K562 (cell line): Measurements from ENCODE around the gene SEPTIN2. TPM values are rescaled to one million over a fixed set of nuclear protein-coding genes. Genes with fewer than 3 reads are reported as not detected.

Experiments used
- BMI1 ChIP-seq: fragments of 150-350 bp; IDR thresholded peaks from 2 replicates; pipeline ENCODE4 v1.6.1; 2014; ENCODE audit warnings: low read length
- EP400 ChIP-seq: fragments of 450-650 bp; IDR thresholded peaks from 2 replicates; pipeline ENCODE4 v1.6.1; 2017; ENCODE audit warnings: antibody characterized with exemption, mild to moderate bottlenecking, moderate library complexity
- GTF2A2 ChIP-seq: IDR thresholded peaks from 2 replicates; pipeline ENCODE4 v1.6.1; 2016; ENCODE audit warnings: mild to moderate bottlenecking, missing genetic modification characterization, missing compliant biosample characterization
- NR1H2 ChIP-seq: sonication (generic); formaldehyde crosslinking; IDR thresholded peaks from 2 replicates; pipeline ENCODE4 v1.4.0; 2020; ENCODE audit warnings: mild to moderate bottlenecking, missing genetic modification reagents
- POLR2H ChIP-seq: IDR thresholded peaks from 2 replicates; pipeline ENCODE4 v1.6.1; 2016; ENCODE audit warnings: missing genetic modification characterization, low read depth, mild to moderate bottlenecking, control low read depth, missing compliant biosample characterization, moderate library complexity
- RBM25 ChIP-seq: fragments of 200-400 bp; formaldehyde crosslinking; IDR thresholded peaks from 2 replicates; pipeline ENCODE4 v1.6.1; 2018; ENCODE audit warnings: low read length, low read depth, moderate library complexity; ENCODE audit not compliant: severe bottlenecking
- TAF7 ChIP-seq: fragments of 450-650 bp; IDR thresholded peaks from 2 replicates; pipeline ENCODE4 v1.6.1; 2016; ENCODE audit warnings: missing genetic modification characterization, missing compliant biosample characterization
- polyA plus RNA-seq, 8 experiments: library from polyadenylated mRNA; depleted of rRNA in 4 of 8; stranded (reverse) in 5 of 8; unstranded in 3 of 8; fragments of >200 nt; fragmentation: Nextera tagmentation in 2 of 8; fragmentation: Illumina TruSeq in 1 of 8; extraction: Ambion mirVana in 2 of 8; extraction: Trizol in 1 of 8; gene quantifications; 2 replicates each; pipeline versions ENCODE4 v1.2.1 to v1.2.3, GENCODE V29; 2011 to 2014; ENCODE audit warnings: inconsistent platforms in 1 of 8, missing spikeins in 1 of 8
- total RNA-seq, 7 experiments: library from RNA; depleted of rRNA in 6 of 7; stranded (reverse); fragments of >200 nt in 6 of 7; fragmentation: Illumina TruSeq in 2 of 7; extraction: Trizol in 2 of 7; gene quantifications; 2 replicates each; pipeline versions ENCODE4 v1.2.1 to v1.2.3, GENCODE V29; 2011 to 2021; ENCODE audit warnings: low replicate concordance in 1 of 7
- TF ChIP-seq, protein P1 (sequence below): fragments of 250-450 bp; sonication (Bioruptor Pico); IDR thresholded peaks from 2 replicates; pipeline ENCODE4 v1.9.0; 2021; ENCODE audit warnings: mild to moderate bottlenecking, inconsistent platforms
- TF ChIP-seq, protein P2 (sequence below): fragments of 250-450 bp; sonication (Bioruptor Pico); IDR thresholded peaks from 2 replicates; pipeline ENCODE4 v1.4.0; 2020; ENCODE audit warnings: borderline replicate concordance
- TF ChIP-seq, protein P3 (sequence below): IDR thresholded peaks from 2 replicates; pipeline ENCODE4 v1.6.1; 2012; ENCODE audit warnings: low read depth, low read length, improper control_type of control experiment, borderline replicate concordance
- TF ChIP-seq, protein P4 (sequence below): fragments of 250-450 bp; sonication (Bioruptor Pico); IDR thresholded peaks from 2 replicates; pipeline ENCODE4 v1.8.0; 2022; ENCODE audit warnings: moderate library complexity, mild to moderate bottlenecking, inconsistent platforms
- TF ChIP-seq, protein P5 (sequence below): sonication (generic); formaldehyde crosslinking; IDR thresholded peaks from 2 replicates; pipeline ENCODE4 v1.8.0; 2022; ENCODE audit warnings: mild to moderate bottlenecking, missing genetic modification reagents, borderline replicate concordance
- TF ChIP-seq, protein P6 (sequence below): fragments of 250-450 bp; sonication (Bioruptor Pico); IDR thresholded peaks from 2 replicates; pipeline ENCODE4 v1.5.0; 2021; ENCODE audit warnings: mild to moderate bottlenecking, moderate library complexity

The SEPTIN2 gene
- total and polyA plus RNA-seq, 9 of the 15 experiments (the other 6 are each of a cell fraction or from before 2014, with no cell fraction given), result 121 to 367 (median 166) TPM

DNA sequence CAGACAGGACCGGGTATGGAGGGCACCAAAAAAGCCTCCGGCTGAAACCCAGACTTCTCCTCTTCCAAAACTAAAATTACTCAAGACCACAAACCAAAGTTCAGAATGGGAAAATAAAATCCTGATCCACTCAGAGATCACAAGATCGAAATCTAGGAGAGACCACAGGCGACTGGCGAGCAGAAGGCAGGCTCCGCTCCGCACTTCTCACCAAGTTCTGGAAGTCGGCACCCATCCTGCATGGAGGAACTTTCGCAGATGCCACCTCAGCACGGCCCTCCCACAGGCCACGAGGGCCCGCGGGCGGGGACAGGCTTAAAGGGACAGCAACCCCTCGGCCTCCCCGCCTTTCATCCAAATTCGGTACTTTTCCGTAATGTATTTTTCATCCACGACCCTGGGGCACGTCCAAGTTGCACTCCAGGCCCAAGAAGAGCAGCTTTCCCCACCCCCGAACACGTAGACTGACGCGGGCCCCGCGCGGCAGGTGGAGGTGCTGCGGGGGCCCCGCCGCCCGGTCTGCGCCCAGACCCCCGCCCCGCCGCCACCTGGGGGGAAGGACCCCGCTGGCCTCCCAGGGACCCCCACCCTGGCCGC lies 43.9 kb upstream of the SEPTIN2 start (continued):
- TF ChIP-seq, protein P1, sequence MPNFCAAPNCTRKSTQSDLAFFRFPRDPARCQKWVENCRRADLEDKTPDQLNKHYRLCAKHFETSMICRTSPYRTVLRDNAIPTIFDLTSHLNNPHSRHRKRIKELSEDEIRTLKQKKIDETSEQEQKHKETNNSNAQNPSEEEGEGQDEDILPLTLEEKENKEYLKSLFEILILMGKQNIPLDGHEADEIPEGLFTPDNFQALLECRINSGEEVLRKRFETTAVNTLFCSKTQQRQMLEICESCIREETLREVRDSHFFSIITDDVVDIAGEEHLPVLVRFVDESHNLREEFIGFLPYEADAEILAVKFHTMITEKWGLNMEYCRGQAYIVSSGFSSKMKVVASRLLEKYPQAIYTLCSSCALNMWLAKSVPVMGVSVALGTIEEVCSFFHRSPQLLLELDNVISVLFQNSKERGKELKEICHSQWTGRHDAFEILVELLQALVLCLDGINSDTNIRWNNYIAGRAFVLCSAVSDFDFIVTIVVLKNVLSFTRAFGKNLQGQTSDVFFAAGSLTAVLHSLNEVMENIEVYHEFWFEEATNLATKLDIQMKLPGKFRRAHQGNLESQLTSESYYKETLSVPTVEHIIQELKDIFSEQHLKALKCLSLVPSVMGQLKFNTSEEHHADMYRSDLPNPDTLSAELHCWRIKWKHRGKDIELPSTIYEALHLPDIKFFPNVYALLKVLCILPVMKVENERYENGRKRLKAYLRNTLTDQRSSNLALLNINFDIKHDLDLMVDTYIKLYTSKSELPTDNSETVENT (CRISPR knock-in tag), result no peak
- TF ChIP-seq POLR2H (tag), result no peak
- no peak for TF ChIP-seq BMI1
- no peak for TF ChIP-seq NR1H2 (CRISPR knock-in tag)
- TF ChIP-seq, protein P2, sequence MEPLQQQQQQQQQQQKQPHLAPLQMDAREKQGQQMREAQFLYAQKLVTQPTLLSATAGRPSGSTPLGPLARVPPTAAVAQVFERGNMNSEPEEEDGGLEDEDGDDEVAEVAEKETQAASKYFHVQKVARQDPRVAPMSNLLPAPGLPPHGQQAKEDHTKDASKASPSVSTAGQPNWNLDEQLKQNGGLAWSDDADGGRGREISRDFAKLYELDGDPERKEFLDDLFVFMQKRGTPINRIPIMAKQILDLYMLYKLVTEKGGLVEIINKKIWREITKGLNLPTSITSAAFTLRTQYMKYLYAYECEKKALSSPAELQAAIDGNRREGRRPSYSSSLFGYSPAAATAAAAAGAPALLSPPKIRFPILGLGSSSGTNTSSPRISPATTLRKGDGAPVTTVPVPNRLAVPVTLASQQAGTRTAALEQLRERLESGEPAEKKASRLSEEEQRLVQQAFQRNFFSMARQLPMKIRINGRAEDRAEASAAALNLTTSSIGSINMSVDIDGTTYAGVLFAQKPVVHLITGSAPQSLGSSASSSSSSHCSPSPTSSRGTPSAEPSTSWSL (CRISPR knock-in tag), result no peak
- TF ChIP-seq GTF2A2 (tag), result no peak
- TF ChIP-seq RBM25, result no peak
- TF ChIP-seq, protein P3, sequence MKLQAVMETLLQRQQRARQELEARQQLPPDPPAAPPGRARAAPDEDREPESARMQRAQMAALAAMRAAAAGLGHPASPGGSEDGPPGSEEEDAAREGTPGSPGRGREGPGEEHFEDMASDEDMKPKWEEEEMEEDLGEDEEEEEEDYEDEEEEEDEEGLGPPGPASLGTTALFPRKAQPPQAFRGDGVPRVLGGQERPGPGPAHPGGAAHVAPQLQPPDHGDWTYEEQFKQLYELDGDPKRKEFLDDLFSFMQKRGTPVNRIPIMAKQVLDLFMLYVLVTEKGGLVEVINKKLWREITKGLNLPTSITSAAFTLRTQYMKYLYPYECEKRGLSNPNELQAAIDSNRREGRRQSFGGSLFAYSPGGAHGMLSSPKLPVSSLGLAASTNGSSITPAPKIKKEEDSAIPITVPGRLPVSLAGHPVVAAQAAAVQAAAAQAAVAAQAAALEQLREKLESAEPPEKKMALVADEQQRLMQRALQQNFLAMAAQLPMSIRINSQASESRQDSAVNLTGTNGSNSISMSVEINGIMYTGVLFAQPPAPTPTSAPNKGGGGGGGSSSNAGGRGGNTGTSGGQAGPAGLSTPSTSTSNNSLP, result no peak
- 0 out of 2 replicates have a peak, but pooled peaks have one; percentile 44 for TF ChIP-seq EP400
- TF ChIP-seq, protein P4, sequence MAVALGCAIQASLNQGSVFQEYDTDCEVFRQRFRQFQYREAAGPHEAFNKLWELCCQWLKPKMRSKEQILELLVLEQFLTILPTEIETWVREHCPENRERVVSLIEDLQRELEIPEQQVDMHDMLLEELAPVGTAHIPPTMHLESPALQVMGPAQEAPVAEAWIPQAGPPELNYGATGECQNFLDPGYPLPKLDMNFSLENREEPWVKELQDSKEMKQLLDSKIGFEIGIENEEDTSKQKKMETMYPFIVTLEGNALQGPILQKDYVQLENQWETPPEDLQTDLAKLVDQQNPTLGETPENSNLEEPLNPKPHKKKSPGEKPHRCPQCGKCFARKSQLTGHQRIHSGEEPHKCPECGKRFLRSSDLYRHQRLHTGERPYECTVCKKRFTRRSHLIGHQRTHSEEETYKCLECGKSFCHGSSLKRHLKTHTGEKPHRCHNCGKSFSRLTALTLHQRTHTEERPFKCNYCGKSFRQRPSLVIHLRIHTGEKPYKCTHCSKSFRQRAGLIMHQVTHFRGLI (CRISPR knock-in tag), result no peak
- TF ChIP-seq, protein P5, sequence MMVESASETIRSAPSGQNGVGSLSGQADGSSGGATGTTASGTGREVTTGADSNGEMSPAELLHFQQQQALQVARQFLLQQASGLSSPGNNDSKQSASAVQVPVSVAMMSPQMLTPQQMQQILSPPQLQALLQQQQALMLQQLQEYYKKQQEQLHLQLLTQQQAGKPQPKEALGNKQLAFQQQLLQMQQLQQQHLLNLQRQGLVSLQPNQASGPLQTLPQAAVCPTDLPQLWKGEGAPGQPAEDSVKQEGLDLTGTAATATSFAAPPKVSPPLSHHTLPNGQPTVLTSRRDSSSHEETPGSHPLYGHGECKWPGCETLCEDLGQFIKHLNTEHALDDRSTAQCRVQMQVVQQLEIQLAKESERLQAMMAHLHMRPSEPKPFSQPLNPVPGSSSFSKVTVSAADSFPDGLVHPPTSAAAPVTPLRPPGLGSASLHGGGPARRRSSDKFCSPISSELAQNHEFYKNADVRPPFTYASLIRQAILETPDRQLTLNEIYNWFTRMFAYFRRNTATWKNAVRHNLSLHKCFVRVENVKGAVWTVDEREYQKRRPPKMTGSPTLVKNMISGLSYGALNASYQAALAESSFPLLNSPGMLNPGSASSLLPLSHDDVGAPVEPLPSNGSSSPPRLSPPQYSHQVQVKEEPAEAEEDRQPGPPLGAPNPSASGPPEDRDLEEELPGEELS (CRISPR knock-in tag), result no peak
- TF ChIP-seq, protein P6, sequence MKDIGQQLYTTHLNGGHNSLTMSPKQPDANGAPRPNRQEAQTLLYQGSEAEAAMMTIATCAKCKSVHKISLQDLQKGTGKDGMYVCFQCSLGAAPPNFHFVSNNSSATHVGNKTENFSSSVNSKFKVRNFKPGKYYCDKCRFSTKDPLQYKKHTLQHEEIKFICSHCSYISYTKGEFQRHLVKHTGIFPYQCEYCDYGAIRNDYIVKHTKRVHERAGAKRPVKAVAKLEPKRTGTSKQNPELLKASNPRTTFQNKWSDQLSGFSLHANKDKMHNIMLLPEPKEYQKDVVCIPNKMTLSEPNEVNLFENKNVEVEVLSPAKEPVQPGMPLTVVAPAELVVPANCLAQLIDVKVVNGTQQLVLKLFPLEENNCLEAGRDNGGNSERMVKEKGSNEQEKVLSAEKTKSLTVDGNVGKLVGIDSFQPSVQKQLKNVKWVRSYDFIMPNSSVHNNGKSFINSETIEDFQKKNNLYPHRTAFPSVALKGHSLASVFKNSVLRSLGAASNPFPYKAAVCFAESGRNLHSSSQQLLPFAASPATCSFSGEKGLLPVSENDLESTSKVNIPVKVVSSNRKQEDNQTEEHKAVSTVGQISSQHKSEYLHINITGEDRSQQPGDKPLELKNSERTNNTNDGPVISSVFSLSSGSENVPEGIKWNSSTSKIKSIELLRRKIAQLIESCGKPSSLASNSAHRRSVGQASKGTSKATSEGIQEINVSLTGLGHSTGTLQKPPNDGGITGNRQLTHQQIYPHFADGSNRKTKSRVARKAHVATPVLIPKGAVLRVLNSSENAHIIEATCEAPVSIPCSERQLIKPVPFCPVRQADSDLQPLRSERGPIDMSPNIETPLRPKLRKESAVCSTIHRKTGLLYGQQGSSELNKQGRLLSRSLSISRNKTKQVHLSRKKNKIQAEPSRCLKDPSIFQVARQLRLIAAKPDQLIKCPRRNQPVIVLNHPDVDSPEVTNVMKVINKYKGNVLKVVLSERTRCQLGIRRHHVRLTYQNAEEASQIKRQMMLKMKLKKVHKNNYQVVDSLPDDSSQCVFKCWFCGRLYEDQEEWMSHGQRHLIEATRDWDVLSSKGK, result no peak
- TF ChIP-seq TAF7 (tag), result no peak
